ENCODE results near the gene LZTS2.

LZTS2 gene

GRCh38 chr10:101054351-101054750 lies 54.7 kb downstream of the LZTS2 start:
- DNase-seq (ENCODE audit: low spot score): no peak

GRCh38 chr10:101054876-101055275 lies 55.3 kb downstream of the LZTS2 start:
- no peak for DNase-seq (ENCODE audit: low spot score)

- DNase-seq (ENCODE audit: low spot score): no peak
Observed at GRCh38 chr10:101055411-101055810, 55.8 kb downstream of the LZTS2 start.

- DNase-seq (ENCODE audit: low spot score): no peak
Observed at GRCh38 chr10:101056365-101057151, 57.0 kb downstream of the LZTS2 start.
